GM18861 (cell line): ENCODE data around the gene PRR20G.

Source experiments
- ATAC-seq: cut with Tn5 transposase; IDR thresholded peaks from one replicate; pipeline ENCODE4 v1.9.1; 2021; ENCODE audit not compliant: unreplicated experiment

Gene PRR20G

GRCh38 chr3:127237835-127238234, 50.0 kb downstream of the PRR20G start:
- no peak for ATAC-seq

- no peak for ATAC-seq
Observed at GRCh38 chr3:127235706-127236105, 52.1 kb downstream of the PRR20G start.

- no peak for ATAC-seq
Observed at GRCh38 chr3:127234778-127235177, 53.1 kb downstream of the PRR20G start.
